Lower lobe of right lung (tissue), 2 donors: Measurements from ENCODE around the gene S1PR4. TPM values are rescaled to one million over a fixed set of nuclear protein-coding genes. Genes with fewer than 3 reads are reported as not detected.

Experiments used
- ATAC-seq, 2 donors: fragments of 200-7000 bp; cut with Tn5 transposase; one replicate each; pipeline ENCODE4 v1.9.1; 2020 to 2022; ENCODE audit warnings: mild to moderate bottlenecking in 2 of 2, moderate library complexity in 2 of 2
- DNase-seq: peaks from one replicate; pipeline ENCODE4 v3.0.0-alpha.2; 2020
- H3K27ac ChIP-seq: fragments of 200-600 bp; one replicate; pipeline ENCODE4 v1.8.0; 2022
- H3K27me3 ChIP-seq: fragments of 200-600 bp; one replicate; pipeline ENCODE4 v1.8.0; 2022; ENCODE audit warnings: low read depth
- H3K36me3 ChIP-seq: fragments of 200-600 bp; one replicate; pipeline ENCODE4 v1.8.0; 2022; ENCODE audit warnings: mild to moderate bottlenecking
- H3K4me1 ChIP-seq: fragments of 200-600 bp; one replicate; pipeline ENCODE4 v1.8.0; 2022
- H3K4me3 ChIP-seq: fragments of 200-600 bp; one replicate; pipeline ENCODE4 v1.8.0; 2022; ENCODE audit warnings: mild to moderate bottlenecking
- H3K9me3 ChIP-seq: fragments of 200-600 bp; one replicate; pipeline ENCODE4 v1.8.0; 2022
- intact Hi-C: fragments of 100-400 bp; cut with DNase I; formaldehyde crosslinking; loops from one replicate; pipeline ENCODE4 v1.11.0; 2022
- total RNA-seq: library from RNA; stranded (reverse); fragmentation: NEBNext Ultra II Directional; extraction: Animal tissue kit (Norgen Biotek cat#: 25700); gene quantifications from one replicate; pipeline ENCODE4 v1.2.1, GENCODE V29; 2021
- TF ChIP-seq, protein P1 (sequence below): fragments of 200-600 bp; IDR thresholded peaks from one replicate; pipeline ENCODE4 v1.8.0; 2022; ENCODE audit warnings: antibody characterized with exemption, mild to moderate bottlenecking
- donor health status: DM: no; HTN: yes; CAD: no; lungs with severe emphysema.

Gene S1PR4
- total RNA-seq, 1 donor from 2014 or later, result 35.7 TPM

DNA sequence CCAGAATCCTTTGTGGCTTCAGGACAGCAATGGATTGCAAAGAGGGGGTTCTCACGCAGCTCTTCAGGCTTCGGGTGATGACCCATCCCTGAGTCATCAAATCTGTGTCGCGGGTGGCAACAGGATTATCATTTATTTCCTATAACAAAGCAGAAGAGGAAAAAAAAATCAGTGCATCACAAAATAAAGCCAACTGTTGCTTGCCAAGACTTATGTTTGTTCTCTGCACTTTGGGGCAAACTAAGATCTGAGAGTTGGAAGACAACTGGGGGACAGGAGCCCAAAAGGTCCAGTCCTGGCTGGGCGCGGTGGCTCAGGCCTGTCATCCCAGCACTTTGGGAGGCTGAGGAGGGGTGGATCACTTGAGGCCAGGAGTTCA is 36.3 kb upstream of the S1PR4 start:
- Histone ChIP-seq H3K36me3 (no peaks in the 10 kb centered on the region), H3K4me3 (no peak overlapping the region), H3K4me1 (peaks cover 42% of the 10 kb centered on the region), H3K27ac (peak overlapping the region; percentile 81), H3K9me3 (no peaks in the 10 kb centered on the region), H3K27me3 (no peaks in the 10 kb centered on the region)
- TF ChIP-seq, protein P1, sequence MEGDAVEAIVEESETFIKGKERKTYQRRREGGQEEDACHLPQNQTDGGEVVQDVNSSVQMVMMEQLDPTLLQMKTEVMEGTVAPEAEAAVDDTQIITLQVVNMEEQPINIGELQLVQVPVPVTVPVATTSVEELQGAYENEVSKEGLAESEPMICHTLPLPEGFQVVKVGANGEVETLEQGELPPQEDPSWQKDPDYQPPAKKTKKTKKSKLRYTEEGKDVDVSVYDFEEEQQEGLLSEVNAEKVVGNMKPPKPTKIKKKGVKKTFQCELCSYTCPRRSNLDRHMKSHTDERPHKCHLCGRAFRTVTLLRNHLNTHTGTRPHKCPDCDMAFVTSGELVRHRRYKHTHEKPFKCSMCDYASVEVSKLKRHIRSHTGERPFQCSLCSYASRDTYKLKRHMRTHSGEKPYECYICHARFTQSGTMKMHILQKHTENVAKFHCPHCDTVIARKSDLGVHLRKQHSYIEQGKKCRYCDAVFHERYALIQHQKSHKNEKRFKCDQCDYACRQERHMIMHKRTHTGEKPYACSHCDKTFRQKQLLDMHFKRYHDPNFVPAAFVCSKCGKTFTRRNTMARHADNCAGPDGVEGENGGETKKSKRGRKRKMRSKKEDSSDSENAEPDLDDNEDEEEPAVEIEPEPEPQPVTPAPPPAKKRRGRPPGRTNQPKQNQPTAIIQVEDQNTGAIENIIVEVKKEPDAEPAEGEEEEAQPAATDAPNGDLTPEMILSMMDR, result no peak
- DNase-seq (no peak), ATAC-seq (peak; percentile 30 to 53)
- intact Hi-C loops, result no loop called here

DNA sequence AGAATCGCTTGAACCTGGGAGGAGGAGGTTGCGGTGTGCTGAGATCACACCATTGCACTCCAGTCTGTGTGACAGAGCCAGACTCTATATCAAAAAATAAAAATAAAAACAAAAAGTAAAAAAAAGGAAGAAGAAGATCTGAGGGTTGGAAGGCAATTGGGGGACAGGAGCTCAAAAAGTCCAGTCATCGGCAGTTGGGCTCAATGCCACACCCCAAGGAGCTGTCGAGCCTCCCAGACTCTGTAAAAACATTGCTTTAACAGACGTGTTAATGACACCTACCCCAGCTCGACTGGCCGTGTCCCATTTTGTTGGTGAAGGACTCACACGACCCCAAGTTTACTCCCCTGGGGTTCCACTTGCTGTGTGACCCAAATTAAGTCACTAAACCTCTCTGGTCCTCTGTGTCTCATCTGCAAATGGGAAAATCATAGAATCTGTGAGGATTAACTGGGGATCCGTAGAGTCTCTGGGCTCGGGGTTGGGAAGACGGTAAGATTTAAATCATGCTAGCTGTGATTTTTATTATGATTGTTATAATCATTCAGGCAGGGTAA is 35.7 kb upstream of the S1PR4 start:
- ATAC-seq (no peak), DNase-seq (no peak)
- Histone ChIP-seq H3K27me3 (no peaks in the 10 kb centered on the region), H3K4me1 (peaks cover 37% of the 10 kb centered on the region), H3K4me3 (no peak overlapping the region), H3K36me3 (no peaks in the 10 kb centered on the region), H3K27ac (peak overlapping the region; percentile 81), H3K9me3 (no peaks in the 10 kb centered on the region)
- intact Hi-C loops, result no loop called here
- TF ChIP-seq, protein P1, result no peak

DNA sequence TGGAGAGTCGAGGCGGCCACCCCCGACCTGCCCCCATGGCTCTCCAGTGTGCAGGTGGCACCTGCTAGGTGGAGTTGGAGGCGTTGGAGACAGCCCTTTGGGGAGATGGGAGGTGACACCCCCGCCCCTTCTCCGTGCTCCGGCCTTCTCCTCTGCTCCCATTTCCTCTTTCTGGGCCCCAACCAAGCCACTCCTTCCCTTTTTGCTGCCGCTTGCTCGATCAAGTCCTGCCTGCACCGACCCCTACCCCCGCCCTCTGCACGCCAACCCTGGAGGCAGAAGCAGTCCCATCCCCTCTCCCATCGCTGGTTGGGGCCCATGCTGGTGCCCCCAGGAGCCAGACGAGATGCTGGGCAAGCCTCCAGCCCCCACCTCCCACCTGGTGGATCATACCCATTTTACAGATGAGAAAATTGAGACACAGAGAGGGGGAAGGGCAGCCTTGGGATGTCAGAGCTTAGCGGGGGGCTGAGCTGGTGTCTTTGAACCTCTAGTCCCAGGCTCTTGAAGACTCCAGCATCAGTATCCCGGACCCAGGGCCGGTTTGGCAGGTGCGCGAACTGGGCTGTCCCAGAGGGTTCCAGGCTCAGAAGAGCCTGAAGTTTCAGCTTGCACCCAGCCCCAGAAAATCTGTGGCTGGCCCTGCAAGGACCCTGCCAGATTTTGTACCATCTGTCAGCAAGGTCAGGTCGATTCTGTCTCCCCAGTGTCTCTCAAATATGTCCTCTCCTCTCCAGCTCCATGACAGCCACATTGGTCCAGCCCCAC is 32.5 kb upstream of the S1PR4 start:
- Histone ChIP-seq H3K36me3 (peaks cover 15% of the 10 kb centered on the region), H3K4me3 (no peak overlapping the region), H3K9me3 (no peaks in the 10 kb centered on the region), H3K4me1 (peaks cover 29% of the 10 kb centered on the region), H3K27me3 (no peaks in the 10 kb centered on the region), H3K27ac (no peak overlapping the region)
- TF ChIP-seq, protein P1, result no peak
- intact Hi-C loops, result no loop called here
- DNase-seq, result peak; percentile 75
- peak; percentile 43 to 63 for ATAC-seq

DNA sequence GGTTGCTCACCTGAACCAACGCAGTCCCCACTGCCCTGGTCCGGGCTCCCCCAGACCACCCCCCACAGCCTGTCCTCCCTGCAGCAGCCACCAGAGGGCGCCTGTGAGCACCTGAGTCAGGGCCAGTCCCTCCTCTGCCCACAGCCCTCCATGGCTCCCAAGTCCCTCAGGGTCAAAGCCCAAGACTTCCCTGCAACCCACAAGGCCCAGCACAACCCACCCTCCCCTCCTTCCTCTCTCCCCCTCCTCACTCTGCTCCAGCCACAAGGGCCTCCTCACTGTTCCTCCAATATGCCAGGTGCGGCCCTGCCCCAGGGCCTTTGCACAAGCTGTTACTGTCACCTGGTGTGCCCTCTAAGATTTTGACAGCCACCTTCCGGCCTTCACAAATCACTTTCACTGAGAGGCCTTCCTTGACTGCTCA is 31.9 kb upstream of the S1PR4 start:
- ATAC-seq, result peak; percentile 55 to 57
- peak; percentile 77 for DNase-seq
- Histone ChIP-seq H3K36me3 (peaks cover 21% of the 10 kb centered on the region), H3K27me3 (no peaks in the 10 kb centered on the region), H3K4me3 (no peak overlapping the region), H3K9me3 (no peaks in the 10 kb centered on the region), H3K4me1 (peaks cover 24% of the 10 kb centered on the region), H3K27ac (no peak overlapping the region)
- TF ChIP-seq, protein P1, result peak; percentile 82
- intact Hi-C loops, result no loop called here

DNA sequence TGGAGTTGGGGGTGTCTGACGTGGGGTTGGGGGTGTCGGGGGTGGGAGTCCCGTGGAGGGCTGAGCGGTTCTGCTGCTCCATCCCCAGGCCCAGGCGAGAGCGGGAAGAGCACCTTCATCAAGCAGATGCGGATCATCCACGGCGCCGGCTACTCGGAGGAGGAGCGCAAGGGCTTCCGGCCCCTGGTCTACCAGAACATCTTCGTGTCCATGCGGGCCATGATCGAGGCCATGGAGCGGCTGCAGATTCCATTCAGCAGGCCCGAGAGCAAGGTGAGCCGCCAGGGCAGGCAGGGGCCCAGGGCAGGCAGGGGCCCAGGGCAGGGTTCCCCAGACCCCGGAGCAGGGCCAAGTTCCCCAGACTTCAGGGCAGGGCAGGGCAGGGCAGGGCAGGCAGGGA is 30.1 kb upstream of the S1PR4 start:
- Histone ChIP-seq H3K4me1 (peaks cover 6% of the 10 kb centered on the region), H3K36me3 (peaks cover 23% of the 10 kb centered on the region), H3K4me3 (no peak overlapping the region), H3K27ac (no peak overlapping the region), H3K27me3 (no peaks in the 10 kb centered on the region), H3K9me3 (no peaks in the 10 kb centered on the region)
- ATAC-seq (no peak), DNase-seq (no peak)
- TF ChIP-seq, protein P1, result no peak
- intact Hi-C loops, result no loop called here
